IPS-20b (cell line): ENCODE results near the gene MFAP3L.
"Not testable (repeated sequence)": the region's sequence is repeated elsewhere in the genome, so short reads cannot be mapped to it uniquely, and the experiment has no call there.

ENCODE experiments used
- H3K27ac ChIP-seq: one replicate; pipeline ENCODE4 v1.5.1; 2013; ENCODE audit warnings: low read length
- H3K27me3 ChIP-seq: 2 replicates; pipeline ENCODE4 v1.6.1; 2013; ENCODE audit warnings: mild to moderate bottlenecking, low read length, inconsistent platforms; ENCODE audit not compliant: insufficient read depth
- H3K36me3 ChIP-seq: 2 replicates; pipeline ENCODE4 v1.6.1; 2013; ENCODE audit warnings: low read depth, mild to moderate bottlenecking, inconsistent platforms, low read length, moderate library complexity; ENCODE audit not compliant: insufficient read depth
- H3K4me1 ChIP-seq: 2 replicates; pipeline ENCODE4 v1.6.1; 2013; ENCODE audit warnings: mild to moderate bottlenecking, control low read depth, inconsistent platforms, low read length, moderate library complexity; ENCODE audit not compliant: insufficient read depth
- H3K4me3 ChIP-seq: 2 replicates; pipeline ENCODE4 v1.5.1; 2013; ENCODE audit warnings: mild to moderate bottlenecking, low read length, inconsistent platforms
- H3K9ac ChIP-seq: 2 replicates; pipeline ENCODE4 v1.6.1; 2013; ENCODE audit warnings: low read depth, mild to moderate bottlenecking, inconsistent platforms, low read length, moderate library complexity
- H3K9me3 ChIP-seq: 2 replicates; pipeline ENCODE4 v1.6.1; 2013; ENCODE audit warnings: mild to moderate bottlenecking, low read depth, low read length, inconsistent platforms; ENCODE audit not compliant: insufficient read depth

Gene MFAP3L

DNA sequence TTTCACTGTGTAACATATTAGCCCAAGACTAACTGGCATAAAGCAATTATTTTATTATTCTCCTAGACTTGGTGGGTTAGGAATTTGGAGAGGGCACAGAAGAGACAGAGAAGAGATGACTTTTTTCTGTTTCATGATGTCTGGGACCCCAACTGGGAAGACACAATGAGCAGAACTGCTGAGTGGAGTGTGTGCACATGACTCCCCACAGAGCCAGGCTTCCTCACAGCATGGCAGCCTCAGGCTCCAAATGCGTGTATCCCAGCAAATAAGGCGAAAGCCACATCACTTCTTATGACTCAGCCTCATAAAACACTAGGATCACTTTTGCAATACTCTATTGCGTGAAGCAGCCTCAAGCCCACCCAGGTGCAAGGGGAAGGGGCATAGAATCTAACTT is 68.4 kb downstream of the MFAP3L start:
- no peaks in the 10 kb centered on the region for H3K27me3 ChIP-seq
- no peak overlapping the region for H3K27ac ChIP-seq
- no peak overlapping the region for H3K9ac ChIP-seq
- no peak overlapping the region for H3K4me3 ChIP-seq
- peaks cover 13% of the 10 kb centered on the region; the same call in 1 of the 2 replicates for H3K4me1 ChIP-seq
- no peaks in the 10 kb centered on the region for H3K36me3 ChIP-seq
- H3K9me3 ChIP-seq, result no peaks in the 10 kb centered on the region

GRCh38 chr4:169956091-169956843 is 69.9 kb downstream of the MFAP3L start:
- H3K27me3 ChIP-seq, result no peaks in the 10 kb centered on the region
- H3K4me3 ChIP-seq, result no peak overlapping the region

GRCh38 chr4:169955521-169955920 is 70.7 kb downstream of the MFAP3L start:
- Histone ChIP-seq H3K9ac (no peak overlapping the region), H3K36me3 (no peaks in the 10 kb centered on the region), H3K27ac (no peak overlapping the region), H3K4me1 (peaks cover 13% of the 10 kb centered on the region; the same call in 1 of the 2 replicates), H3K4me3 (no peak overlapping the region), H3K9me3 (no peaks in the 10 kb centered on the region), H3K27me3 (no peaks in the 10 kb centered on the region)

More at GRCh38 chr4:169956091-169956843, 69.9 kb downstream of the MFAP3L start:
- H3K27ac ChIP-seq, result no peak overlapping the region
- H3K4me1 ChIP-seq, result peaks cover 13% of the 10 kb centered on the region; the same call in 1 of the 2 replicates
- H3K9ac ChIP-seq, result no peak overlapping the region
- H3K36me3 ChIP-seq, result no peaks in the 10 kb centered on the region
- H3K9me3 ChIP-seq, result no peaks in the 10 kb centered on the region

DNA sequence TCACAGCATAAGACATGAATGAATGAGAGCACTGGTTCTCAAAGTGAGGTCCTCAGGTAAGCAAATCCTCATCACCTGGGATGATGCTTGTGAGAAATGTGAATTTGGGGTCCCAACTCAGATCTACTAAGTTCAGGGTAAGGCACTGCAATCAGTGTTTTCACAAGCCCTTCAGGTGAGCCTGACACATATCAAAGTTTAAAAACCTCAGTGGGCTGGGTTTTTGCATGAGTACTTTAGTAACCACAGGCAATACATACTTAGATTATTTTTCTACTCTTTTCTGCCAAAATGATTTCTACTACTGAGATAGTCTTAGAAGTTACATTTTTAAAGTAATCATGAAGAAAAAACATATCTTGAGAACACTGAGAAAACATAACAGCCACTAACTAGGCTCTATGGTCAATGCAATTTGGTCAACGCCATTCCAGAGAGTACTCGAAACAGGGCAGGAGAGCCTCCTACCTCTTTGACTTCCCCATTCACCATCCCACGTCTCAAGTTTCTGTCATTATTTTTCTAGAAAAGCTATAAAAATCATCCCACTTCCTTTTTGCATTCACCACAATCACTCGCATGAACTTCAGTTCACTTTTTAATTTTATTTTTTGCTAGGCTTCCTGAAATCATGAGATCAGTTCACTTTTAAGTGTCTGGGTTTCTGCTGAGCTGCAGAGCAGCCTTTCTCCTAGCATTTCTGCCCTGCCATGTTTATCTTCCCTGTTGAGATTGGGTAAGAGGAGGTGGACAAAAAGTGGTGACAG is 73.8 kb downstream of the MFAP3L start:
- H3K27me3 ChIP-seq, result no peaks in the 10 kb centered on the region
- H3K4me3 ChIP-seq, result no peak overlapping the region
- H3K27ac ChIP-seq, result no peak overlapping the region
- no peaks in the 10 kb centered on the region for H3K9me3 ChIP-seq
- no peaks in the 10 kb centered on the region for H3K36me3 ChIP-seq
- H3K9ac ChIP-seq, result no peak overlapping the region
- H3K4me1 ChIP-seq, result peaks cover 2% of the 10 kb centered on the region; the same call in 1 of the 2 replicates

DNA sequence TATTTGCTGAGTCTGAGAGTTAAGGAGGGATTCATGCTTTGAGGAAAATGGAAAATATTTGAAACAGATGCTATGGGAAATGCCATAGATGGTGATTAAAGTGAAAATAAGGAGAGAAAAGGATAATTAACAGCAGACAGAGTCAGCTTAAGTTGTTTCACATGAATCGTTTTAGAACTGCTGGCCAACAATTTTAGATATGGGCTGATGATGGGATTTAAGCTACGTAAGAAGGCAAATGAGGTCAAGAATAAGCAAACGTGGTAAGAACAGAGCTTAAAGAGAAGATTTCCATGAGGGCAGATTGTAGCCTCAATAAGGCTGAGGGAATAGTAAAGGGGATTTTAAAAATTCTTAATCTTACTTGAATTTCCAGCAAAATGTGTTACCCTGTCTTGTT is 77.9 kb downstream of the MFAP3L start:
- Histone ChIP-seq H3K27ac (no peak overlapping the region), H3K36me3 (no peaks in the 10 kb centered on the region), H3K9me3 (no peaks in the 10 kb centered on the region), H3K9ac (no peak overlapping the region), H3K4me1 (peaks cover 7% of the 10 kb centered on the region; the same call in 1 of the 2 replicates), H3K27me3 (no peaks in the 10 kb centered on the region), H3K4me3 (no peak overlapping the region)

DNA sequence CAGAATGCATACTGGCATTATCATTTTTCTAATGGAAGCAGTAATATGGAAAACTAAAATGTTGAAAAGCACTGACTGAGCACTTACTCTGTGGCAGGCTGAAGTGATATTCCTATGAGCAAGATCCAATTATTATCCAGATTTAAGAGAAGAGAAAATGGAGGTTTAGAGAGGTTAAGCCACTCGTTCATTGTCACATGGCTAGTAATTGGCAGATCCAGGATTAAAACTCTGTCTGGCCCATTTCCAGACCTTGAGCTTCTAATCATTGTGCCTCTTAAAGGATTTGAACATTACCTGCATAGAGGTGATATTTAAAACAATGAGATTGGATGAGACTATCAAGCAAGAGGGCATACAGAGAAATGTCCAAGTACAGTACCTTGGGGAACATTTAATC is 80.6 kb downstream of the MFAP3L start:
- H3K36me3 ChIP-seq, result no peaks in the 10 kb centered on the region
- H3K4me3 ChIP-seq, result no peak overlapping the region
- peaks cover 10% of the 10 kb centered on the region; the same call in 1 of the 2 replicates for H3K4me1 ChIP-seq
- no peak overlapping the region for H3K9ac ChIP-seq
- 0 out of 2 replicates have a peak, but pooled peaks cover 4% of the 10 kb centered on the region for H3K9me3 ChIP-seq
- H3K27me3 ChIP-seq, result no peaks in the 10 kb centered on the region
- no peak overlapping the region for H3K27ac ChIP-seq

- not testable (repeated sequence) for H3K36me3 ChIP-seq, H3K27me3 ChIP-seq, H3K4me3 ChIP-seq, H3K27ac ChIP-seq, H3K9ac ChIP-seq, H3K9me3 ChIP-seq
- peaks cover 15% of the 10 kb centered on the region; the same call in 1 of the 2 replicates for H3K4me1 ChIP-seq
Measured at GRCh38 chr4:169943601-169944000, 82.6 kb downstream of the MFAP3L start.

DNA sequence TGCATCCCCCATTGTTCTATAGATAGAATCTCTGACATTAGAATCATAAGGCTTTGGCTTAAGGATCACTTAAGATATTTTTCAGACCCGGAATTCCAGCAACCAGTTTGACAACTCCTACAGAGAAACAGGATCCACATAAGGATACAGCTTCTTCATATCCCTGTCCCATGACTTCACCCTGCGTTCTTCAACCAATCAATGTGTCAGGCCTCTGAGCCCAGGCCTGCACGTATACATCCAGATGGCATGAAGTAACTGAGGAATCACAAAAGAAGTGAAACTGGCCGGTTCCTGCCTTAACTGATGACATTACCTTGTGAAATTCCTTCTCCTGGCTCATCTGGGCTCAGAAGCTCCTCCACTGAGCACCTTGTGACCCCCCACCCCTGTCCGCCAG is 85.1 kb downstream of the MFAP3L start:
- Histone ChIP-seq H3K4me3 (no peak overlapping the region), H3K27ac (no peak overlapping the region), H3K9me3 (0 out of 2 replicates have a peak, but pooled peaks cover 4% of the 10 kb centered on the region), H3K4me1 (peaks cover 15% of the 10 kb centered on the region; the same call in 1 of the 2 replicates), H3K36me3 (no peaks in the 10 kb centered on the region), H3K27me3 (no peaks in the 10 kb centered on the region), H3K9ac (no peak overlapping the region; the same call in 1 of the 2 replicates)

DNA sequence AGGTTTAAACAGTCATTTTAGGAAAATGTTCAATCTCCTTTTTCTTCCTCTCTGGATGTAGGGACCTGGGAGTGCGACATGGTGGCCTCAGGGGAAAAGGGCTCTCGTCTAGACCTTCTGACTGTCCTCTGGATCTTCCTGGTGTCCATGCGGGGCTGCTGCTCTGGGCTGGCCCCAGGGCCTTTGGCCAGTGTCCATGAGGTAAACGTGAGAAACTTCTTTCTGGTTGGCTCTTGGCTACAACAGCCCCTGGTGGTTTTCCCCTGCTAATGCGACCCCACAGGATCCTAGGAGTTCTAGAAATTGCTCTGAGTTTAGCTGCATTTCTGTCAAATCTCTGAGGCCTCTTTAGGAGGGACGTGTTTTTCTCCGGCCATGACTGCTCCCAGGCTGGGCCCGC is 85.7 kb downstream of the MFAP3L start:
- peaks cover 13% of the 10 kb centered on the region; the same call in 1 of the 2 replicates for H3K4me1 ChIP-seq
- H3K9me3 ChIP-seq, result 0 out of 2 replicates have a peak, but pooled peaks cover 4% of the 10 kb centered on the region
- H3K36me3 ChIP-seq, result no peaks in the 10 kb centered on the region
- no peaks in the 10 kb centered on the region for H3K27me3 ChIP-seq
- peak overlapping the region; percentile 32; the same call in 1 of the 2 replicates for H3K9ac ChIP-seq
- no peak overlapping the region for H3K27ac ChIP-seq
- no peak overlapping the region; the same call in 1 of the 2 replicates for H3K4me3 ChIP-seq
